Upper lobe of left lung (tissue), 6 donors: ENCODE data around the gene PLXND1. TPM values are rescaled to one million over a fixed set of nuclear protein-coding genes. Genes with fewer than 3 reads are reported as not detected.
A peak's percentile ranks its signal among the peaks of the same experiment; 100 is the strongest.

Source experiments
- ATAC-seq, 2 donors: fragments of 200-7000 bp; cut with Tn5 transposase; one replicate each; pipeline ENCODE4 v1.9.1; 2022; ENCODE audit warnings: mild to moderate bottlenecking in 2 of 2, moderate library complexity in 2 of 2; ENCODE audit not compliant: low FRiP score in 2 of 2
- DNase-seq, 2 donors: peaks; one replicate each; pipeline ENCODE4 v3.0.0-alpha.2; 2019 to 2020
- H3K27ac ChIP-seq, 4 donors: fragments of 200-600 bp; sonication (generic); one replicate each; pipeline ENCODE4 v1.5.1; 2016 to 2019
- H3K27me3 ChIP-seq, 4 donors: fragments of 200-600 bp; sonication (generic); one replicate each; pipeline ENCODE4 v1.5.1; 2017 to 2019
- H3K36me3 ChIP-seq, 4 donors: fragments of 200-600 bp; sonication (generic); one replicate each; pipeline ENCODE4 v1.5.1; 2016 to 2019
- H3K4me1 ChIP-seq, 4 donors: fragments of 200-600 bp; sonication (generic); one replicate each; pipeline ENCODE4 v1.5.1; 2018 to 2019
- H3K4me3 ChIP-seq, 4 donors: fragments of 200-600 bp; sonication (generic); one replicate each; pipeline ENCODE4 v1.5.1; 2017 to 2019; ENCODE audit warnings: mild to moderate bottlenecking in 2 of 4, moderate library complexity in 1 of 4
- H3K9me3 ChIP-seq, 4 donors: fragments of 200-600 bp; sonication (generic); one replicate each; pipeline ENCODE4 v1.5.1; 2018 to 2019
- CTCF ChIP-seq, 6 experiments: fragments of 450-650 bp in 4 of 6; fragments of 200-600 bp in 2 of 6; sonication (generic) in 2 of 6; IDR thresholded peaks; one replicate each; pipeline ENCODE4 v1.5.1; 2016 to 2019; ENCODE audit warnings: antibody characterized with exemption in 6 of 6
- EP300 ChIP-seq, 4 donors: sonication (generic); formaldehyde crosslinking; IDR thresholded peaks; one replicate each; pipeline ENCODE4 v1.5.1; 2017; ENCODE audit warnings: antibody characterized with exemption in 4 of 4, control low read depth in 2 of 4
- POLR2A ChIP-seq, 4 donors: fragments of 450-650 bp; IDR thresholded peaks; one replicate each; pipeline ENCODE4 v1.5.1; 2016 to 2017; ENCODE audit warnings: antibody characterized with exemption in 4 of 4, mild to moderate bottlenecking in 2 of 4
- POLR2AphosphoS5 ChIP-seq, 2 donors: sonication (generic); formaldehyde crosslinking; IDR thresholded peaks; one replicate each; pipeline ENCODE4 v1.5.1; 2017; ENCODE audit warnings: antibody characterized with exemption in 2 of 2
- WGBS, 2 donors: methylation state at CpG; one replicate each; pipeline ENCODE4 v1.1.5; 2017 to 2018; 5-methylcytosine and 5-hydroxymethylcytosine counted together
- total RNA-seq, 6 donors: library from RNA; depleted of rRNA in 4 of 6; stranded (reverse); fragments of >200 nt in 4 of 6; gene quantifications; one replicate each; pipeline versions ENCODE4 v1.1.0 to v1.2.1, GENCODE V29; 2016 to 2021
- donor health status: DM: no; HTN: no; CAD: no; lungs with moderate emphysema.
- donor health status: DM: no; HTN: yes; CAD: no; lungs with severe emphysema.

PLXND1 gene
- total RNA-seq, 6 donors from 2014 or later = 95.3 to 607 (median 227) TPM

GRCh38 chr3:129591932-129592331, 14.5 kb downstream of the PLXND1 start:
- DNase-seq (no peak), ATAC-seq (no peak)
- no peak for TF ChIP-seq CTCF (IDR thresholded peaks at IDR 0.05)
- no peak for TF ChIP-seq POLR2AphosphoS5 (IDR thresholded peaks at IDR 0.05)
- no peak for TF ChIP-seq POLR2A (IDR thresholded peaks at IDR 0.05)
- no peak for TF ChIP-seq EP300 (IDR thresholded peaks at IDR 0.05)
- peak overlapping the region; percentile 92 to 95 (median 94) for H3K27ac ChIP-seq
- no peaks in the 10 kb centered on the region for H3K9me3 ChIP-seq
- no peaks in the 10 kb centered on the region for H3K27me3 ChIP-seq
- H3K4me1 ChIP-seq = peaks cover 84 to 96% (median 90%) of the 10 kb centered on the region in 4 donors
- H3K4me3 ChIP-seq = no peak overlapping the region
- peaks cover 0 to 12% (median 7%) of the 10 kb centered on the region in 4 donors for H3K36me3 ChIP-seq
- whole genome bisulfite sequencing, 2 donors = 53 to 80% methylated on average over 6 to 8 of the region's 8 CpGs

GRCh38 chr3:129590215-129590614, 16.3 kb downstream of the PLXND1 start:
- DNase-seq (no peak), ATAC-seq (no peak)
- H3K36me3 ChIP-seq = peaks cover 0 to 30% (median 23%) of the 10 kb centered on the region in 4 donors
- no peak for TF ChIP-seq POLR2AphosphoS5 (IDR thresholded peaks at IDR 0.05)
- no peak for TF ChIP-seq EP300 (IDR thresholded peaks at IDR 0.05)
- no peak for TF ChIP-seq CTCF (IDR thresholded peaks at IDR 0.05)
- TF ChIP-seq POLR2A (IDR thresholded peaks at IDR 0.05) = no peak
- H3K27ac ChIP-seq = peak overlapping the region in 3 of 4 donors; percentile 94 to 95 (median 94)
- 48 to 65% methylated on average over 8 of the region's 8 CpGs for WGBS, 2 donors
- H3K27me3 ChIP-seq = no peaks in the 10 kb centered on the region
- H3K4me1 ChIP-seq = peaks cover 67 to 82% (median 76%) of the 10 kb centered on the region in 4 donors
- H3K4me3 ChIP-seq = no peak overlapping the region
- no peaks in the 10 kb centered on the region for H3K9me3 ChIP-seq

- WGBS, 2 donors = 71 to 72% methylated on average over 9 to 10 of the region's 10 CpGs
- Histone ChIP-seq H3K9me3 (no peaks in the 10 kb centered on the region), H3K27me3 (no peaks in the 10 kb centered on the region), H3K4me1 (peaks cover 42 to 57% (median 51%) of the 10 kb centered on the region in 4 donors), H3K4me3 (no peak overlapping the region), H3K36me3 (peaks cover 0 to 54% (median 48%) of the 10 kb centered on the region in 4 donors), H3K27ac (peak overlapping the region; percentile 24 to 94 (median 62))
- DNase-seq = no peak
- no peak for TF ChIP-seq CTCF (IDR thresholded peaks at IDR 0.05)
- TF ChIP-seq POLR2A (IDR thresholded peaks at IDR 0.05) = no peak
- no peak for TF ChIP-seq POLR2AphosphoS5 (IDR thresholded peaks at IDR 0.05)
- no peak for TF ChIP-seq EP300 (IDR thresholded peaks at IDR 0.05)
- ATAC-seq = no peak
These were observed 18.8 kb downstream of the PLXND1 start for GRCh38 chr3:129587566-129588210.

GRCh38 chr3:129586746-129587430, 19.6 kb downstream of the PLXND1 start:
- peak in 1 of 2 donors; percentile 68 for DNase-seq
- H3K4me1 ChIP-seq = peaks cover 34 to 50% (median 43%) of the 10 kb centered on the region in 4 donors
- WGBS, 2 donors = 51 to 61% methylated on average over 10 to 17 of the region's 17 CpGs
- peak in 1 of 2 donors; percentile 68 for ATAC-seq
- peak in 1 of 2 donors; percentile 22 for TF ChIP-seq POLR2AphosphoS5 (IDR thresholded peaks at IDR 0.05)
- TF ChIP-seq CTCF (IDR thresholded peaks at IDR 0.05) = no peak
- no peaks in the 10 kb centered on the region for H3K9me3 ChIP-seq
- H3K36me3 ChIP-seq = peaks cover 0 to 61% (median 56%) of the 10 kb centered on the region in 4 donors
- H3K27ac ChIP-seq = peak overlapping the region; percentile 24 to 94 (median 62)
- H3K27me3 ChIP-seq = no peaks in the 10 kb centered on the region
- H3K4me3 ChIP-seq = no peak overlapping the region
